GM21526 (cell line): ENCODE results near the gene PASK.

Experiments
- ATAC-seq: cut with Tn5 transposase; IDR thresholded peaks from one replicate; pipeline ENCODE4 v1.9.1; 2021; ENCODE audit warnings: moderate library complexity; ENCODE audit not compliant: unreplicated experiment, low FRiP score

Gene PASK

GRCh38 chr2:241068942-241069810, 80.1 kb downstream of the PASK start:
- ATAC-seq, result no peak

- ATAC-seq, result no peak
These were observed 80.9 kb downstream of the PASK start for GRCh38 chr2:241068136-241068941.

DNA sequence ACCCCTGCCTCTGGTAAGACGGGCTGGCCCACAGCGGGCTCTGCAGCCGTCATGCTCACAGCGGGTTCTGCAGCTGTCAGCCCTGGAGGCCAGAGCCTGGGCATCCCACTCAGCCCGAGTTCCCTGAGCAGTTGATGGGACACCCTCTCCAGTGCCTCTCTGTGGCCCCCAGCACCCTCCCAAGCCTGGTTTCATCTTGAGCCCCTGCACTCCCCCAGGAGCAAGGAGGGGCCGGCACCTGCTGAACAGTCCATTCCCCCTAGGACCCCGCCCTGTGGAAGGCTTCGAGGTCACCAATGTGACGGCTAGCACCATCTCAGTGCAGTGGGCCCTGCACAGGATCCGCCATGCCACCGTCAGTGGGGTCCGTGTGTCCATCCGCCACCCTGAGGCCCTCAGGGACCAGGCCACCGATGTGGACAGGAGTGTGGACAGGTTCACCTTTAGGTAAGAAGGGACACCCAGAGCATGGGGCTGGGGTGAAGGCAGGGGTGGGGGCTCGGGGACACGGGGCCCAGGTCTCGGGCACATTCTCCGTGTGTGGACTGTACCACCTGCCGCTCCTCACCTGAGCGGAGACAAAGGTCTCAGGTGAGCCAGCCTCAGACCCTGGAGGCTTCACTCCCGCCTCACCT, 81.7 kb downstream of the PASK start:
- ATAC-seq, result no peak

- no peak for ATAC-seq
These were observed 82.4 kb downstream of the PASK start for GRCh38 chr2:241066893-241067341.

DNA sequence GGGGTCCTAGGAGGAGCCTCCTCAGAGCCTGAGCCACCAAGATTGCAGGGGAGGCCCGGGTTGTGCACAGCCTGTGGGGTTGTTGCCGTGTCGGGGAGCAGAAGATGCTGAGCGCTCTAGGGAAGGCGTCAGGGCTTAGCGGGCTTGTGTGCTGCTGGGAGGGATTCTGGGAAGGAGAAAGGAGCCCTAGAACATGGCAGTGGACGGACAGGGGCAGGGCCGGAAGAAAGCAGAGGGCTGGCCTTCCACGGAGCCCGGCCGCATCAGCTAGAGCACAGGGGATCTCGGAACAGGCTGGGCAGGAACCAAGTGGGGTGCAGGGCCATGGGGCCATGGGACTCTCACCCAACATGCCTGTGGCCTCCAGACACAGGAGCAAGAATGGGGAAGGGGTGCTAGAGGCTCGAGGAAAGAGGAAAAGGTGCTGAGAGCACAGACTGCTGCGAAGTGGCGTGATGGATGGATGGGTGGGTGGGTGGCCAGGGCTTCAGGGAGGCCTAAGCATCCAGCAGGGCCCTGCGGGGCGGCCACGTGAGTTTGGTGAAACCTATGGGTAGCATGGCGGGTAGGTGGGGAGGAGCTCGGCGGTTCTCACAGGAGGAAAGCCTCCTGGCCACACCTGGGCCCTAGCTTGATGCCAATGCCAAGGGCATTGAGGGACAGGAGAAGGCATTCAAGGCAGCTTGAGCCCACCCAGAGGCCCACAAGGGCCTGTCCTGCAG, 82.9 kb downstream of the PASK start:
- ATAC-seq, result no peak

- no peak for ATAC-seq
These were observed 83.9 kb downstream of the PASK start for GRCh38 chr2:241065355-241065803.

GRCh38 chr2:241064802-241065354, 84.4 kb downstream of the PASK start:
- ATAC-seq, result no peak

- no peak for ATAC-seq
These were observed 85.1 kb downstream of the PASK start for GRCh38 chr2:241064008-241064801.

GRCh38 chr2:241063587-241063986, 85.7 kb downstream of the PASK start:
- ATAC-seq, result no peak

DNA sequence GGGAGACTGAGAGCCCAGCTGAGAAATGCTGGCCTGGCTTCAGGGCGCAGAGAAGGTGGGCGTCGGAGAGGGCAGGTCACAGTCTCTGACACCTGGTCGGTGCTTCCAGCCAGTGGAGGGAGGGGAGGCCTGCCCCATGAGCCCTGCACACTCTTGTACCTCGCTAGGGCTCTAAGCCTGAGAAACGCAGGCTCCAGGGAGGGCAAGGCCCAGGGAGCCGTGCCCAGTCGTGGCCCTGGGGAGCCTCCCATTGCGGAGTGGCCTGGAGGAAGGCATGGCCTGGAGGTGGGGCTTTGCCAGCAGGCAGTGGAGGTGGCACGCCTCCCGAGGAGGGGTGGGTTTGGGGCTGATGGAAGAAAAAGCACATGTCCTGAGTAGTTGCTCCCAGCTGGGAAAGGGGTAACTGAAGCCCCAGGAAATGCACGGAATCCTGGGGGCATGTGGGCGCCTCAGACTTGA, 86.2 kb downstream of the PASK start:
- no peak for ATAC-seq

DNA sequence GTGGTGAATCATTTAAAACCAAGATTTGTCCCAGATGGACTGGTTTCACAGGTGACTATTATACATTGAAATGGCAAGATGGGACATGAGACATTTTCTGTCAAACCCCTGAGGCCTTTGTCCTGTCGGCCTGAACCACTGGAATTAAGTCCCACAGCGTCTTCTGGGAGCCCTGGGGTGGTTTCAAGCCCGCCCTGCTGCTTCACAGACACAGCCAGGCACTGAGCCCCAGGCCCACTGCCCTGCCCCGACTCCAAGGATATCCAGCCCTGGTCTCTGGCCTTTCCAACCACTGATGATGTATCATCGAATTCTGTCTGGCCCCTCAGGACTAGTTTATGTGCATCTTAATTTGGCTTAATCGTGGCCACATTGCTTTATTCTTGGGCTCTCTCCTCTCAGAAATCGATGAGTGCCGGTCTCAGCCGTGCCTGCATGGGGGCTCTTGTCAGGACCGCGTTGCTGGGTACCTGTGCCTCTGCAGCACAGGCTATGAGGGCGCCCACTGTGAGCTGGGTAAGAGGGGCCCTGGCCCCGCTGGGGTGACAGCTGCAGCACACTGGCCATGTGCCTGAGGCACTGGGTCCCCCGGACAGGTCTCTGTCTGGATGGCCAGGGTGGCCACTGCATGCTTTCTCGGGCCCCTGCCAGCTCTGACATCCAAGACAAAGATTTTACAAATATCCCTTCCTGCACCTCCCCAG, 86.7 kb downstream of the PASK start:
- no peak for ATAC-seq

DNA sequence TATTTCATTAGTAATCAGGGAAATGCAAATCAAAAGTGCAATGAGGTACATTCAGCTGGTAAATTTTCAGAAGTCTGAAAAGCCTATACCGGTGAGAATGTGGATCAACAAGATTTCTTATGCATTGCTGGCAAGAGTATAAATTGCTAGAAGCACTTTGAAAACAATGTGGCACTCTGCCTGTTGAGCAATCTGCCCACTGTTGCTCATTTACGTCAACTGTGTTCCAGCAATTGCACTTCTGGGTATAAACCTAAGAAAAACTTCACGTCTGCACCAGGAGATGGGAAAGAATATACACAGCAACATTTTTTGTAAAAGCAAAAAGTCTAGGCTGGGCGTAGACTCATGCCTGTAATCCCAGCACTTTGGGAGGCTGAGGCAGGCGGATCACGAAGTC, 88.0 kb downstream of the PASK start:
- ATAC-seq, result no peak
